Naive thymus-derived CD4-positive, alpha-beta T cell (primary cell): ENCODE results near the gene FCHSD2. TPM values are rescaled to one million over a fixed set of nuclear protein-coding genes. Genes with fewer than 3 reads are reported as not detected.

ENCODE experiments used
- ATAC-seq: fragments of 150-1000 bp; cut with Tn5 transposase; 2 replicates; pipeline ENCODE4 v1.10.0; 2021; ENCODE audit warnings: mild to moderate bottlenecking, moderate library complexity
- CTCF ChIA-PET: fragments of 350-600 bp; sonication (Branson Sonifier 250); formaldehyde crosslinking; loops from one replicate; lab custom pipeline; 2021; ENCODE audit warnings: antibody characterized with exemption; lab: Charles Lee
- POLR2A ChIA-PET: fragments of 350-600 bp; sonication (Branson Sonifier 250); formaldehyde crosslinking; loops from one replicate; lab custom pipeline; 2021; ENCODE audit warnings: antibody characterized with exemption, inconsistent platforms; lab: Charles Lee
- DNase-seq, 9 donors: peaks; one replicate each; pipeline versions ENCODE4 v3.0.0 to v3.0.0-alpha.2; 2020 to 2022; ENCODE audit warnings: mixed read lengths in 1 of 9
- H3K27ac ChIP-seq: one replicate; pipeline ENCODE4 v1.7.0; 2013; ENCODE audit warnings: mild to moderate bottlenecking, low read depth, low read length, moderate library complexity
- H3K27me3 ChIP-seq, 2 donors: one replicate each; pipeline ENCODE4 v1.7.0; 2013; ENCODE audit warnings: low read length in 2 of 2, mild to moderate bottlenecking in 2 of 2, moderate library complexity in 2 of 2; ENCODE audit not compliant: control insufficient read depth in 2 of 2, insufficient read depth in 2 of 2
- H3K36me3 ChIP-seq, 3 experiments: 1 replicate in 2 of 3; 2 replicates in 1 of 3; pipeline ENCODE4 v1.7.0; 2013; ENCODE audit warnings: low read length in 3 of 3, mild to moderate bottlenecking in 3 of 3, moderate library complexity in 1 of 3; ENCODE audit not compliant: insufficient read depth in 3 of 3, control insufficient read depth in 2 of 3
- H3K4me1 ChIP-seq, 2 donors: one replicate each; pipeline ENCODE4 v1.7.0; 2013; ENCODE audit warnings: low read length in 2 of 2, mild to moderate bottlenecking in 2 of 2, moderate library complexity in 1 of 2; ENCODE audit not compliant: control insufficient read depth in 2 of 2, insufficient read depth in 2 of 2
- H3K4me3 ChIP-seq: 2 replicates; pipeline ENCODE4 v1.7.0; 2013; ENCODE audit warnings: mild to moderate bottlenecking, low read length
- H3K9me3 ChIP-seq, 3 experiments: 1 replicate in 2 of 3; 2 replicates in 1 of 3; pipeline ENCODE4 v1.7.0; 2013; ENCODE audit warnings: low read length in 3 of 3; ENCODE audit not compliant: control insufficient read depth in 2 of 3
- H3K27ac Mint-ChIP-seq, 9 donors: one replicate each; pipeline ENCODE4 v1.8.0; 2020 to 2022; ENCODE audit warnings: mixed read lengths in 9 of 9, mild to moderate bottlenecking in 8 of 9, moderate library complexity in 5 of 9, inconsistent platforms in 2 of 9
- H3K27me3 Mint-ChIP-seq, 5 donors: one replicate each; pipeline ENCODE4 v1.8.0; 2021 to 2022; ENCODE audit warnings: mixed read lengths in 5 of 5, mild to moderate bottlenecking in 1 of 5
- H3K36me3 Mint-ChIP-seq, 5 donors: one replicate each; pipeline ENCODE4 v1.8.0; 2020 to 2022; ENCODE audit warnings: mixed read lengths in 5 of 5, mild to moderate bottlenecking in 3 of 5, inconsistent platforms in 1 of 5
- H3K4me1 Mint-ChIP-seq, 7 donors: one replicate each; pipeline ENCODE4 v1.8.0; 2020 to 2022; ENCODE audit warnings: mixed read lengths in 7 of 7, mild to moderate bottlenecking in 3 of 7, inconsistent platforms in 1 of 7
- H3K4me3 Mint-ChIP-seq, 10 donors: one replicate each; pipeline ENCODE4 v1.8.0; 2020 to 2022; ENCODE audit warnings: mild to moderate bottlenecking in 10 of 10, mixed read lengths in 10 of 10, moderate library complexity in 6 of 10, inconsistent platforms in 2 of 10
- H3K9me3 Mint-ChIP-seq, 11 donors: one replicate each; pipeline ENCODE4 v1.8.0; 2020 to 2022; ENCODE audit warnings: mixed read lengths in 11 of 11, mild to moderate bottlenecking in 4 of 11, inconsistent platforms in 1 of 11, moderate library complexity in 1 of 11
- intact Hi-C, 2 donors: fragments of 100-400 bp; cut with micrococcal nuclease; formaldehyde crosslinking; loops; one replicate each; pipeline ENCODE4 v1.15.1; 2023
- polyA plus RNA-seq, 2 donors: library from polyadenylated mRNA; unstranded; fragments of 300-500 nt; fragmentation: Illumina TruSeq; gene quantifications; one replicate each; pipeline ENCODE4 v1.2.3, GENCODE V29; 2021
- total RNA-seq, 6 experiments: library from RNA in 5 of 6; stranded (reverse) in 5 of 6; gene quantifications; 1 replicate in 5 of 6; 2 replicates in 1 of 6; pipeline ENCODE4 v1.2.3 and lab custom pipeline; 2021 to 2026

The FCHSD2 gene
- total and polyA plus RNA-seq, 7 experiments from 2014 or later = 18.3 to 69.9 (median 48.6) TPM

- peaks cover 5 to 55% (median 42%) of the 10 kb centered on the region in 5 donors for H3K36me3 Mint-ChIP-seq
- POLR2A ChIA-PET = no interaction called here
Measured at GRCh38 chr11:72969894-72970335, 172.2 kb downstream of the FCHSD2 start.

GRCh38 chr11:72968390-72968789, 173.7 kb downstream of the FCHSD2 start:
- intact Hi-C loops = no loop called here
- H3K27ac Mint-ChIP-seq = no peak overlapping the region

More at GRCh38 chr11:72969894-72970335, 172.2 kb downstream of the FCHSD2 start:
- intact Hi-C loops = loop anchor here in 1 of 2 donors (1.0 to 5.0 kb wide), 4 partner anchors 45 to 747 kb away; partner anchors contain the start of gene FCHSD2
- peaks cover 0 to 15% of the 10 kb centered on the region in 2 donors for H3K4me1 ChIP-seq
- H3K36me3 ChIP-seq = peaks cover 0 to 4% (median 0%) of the 10 kb centered on the region in 3 experiments
- H3K27me3 ChIP-seq = no peaks in the 10 kb centered on the region
- H3K4me1 Mint-ChIP-seq = peaks cover 6 to 51% (median 22%) of the 10 kb centered on the region in 7 donors
- no peak for DNase-seq
- peak overlapping the region in 1 of 10 donors; percentile 42 for H3K4me3 Mint-ChIP-seq
- H3K9me3 Mint-ChIP-seq = peaks cover 0 to 4% (median 0%) of the 10 kb centered on the region in 11 donors
- H3K27ac ChIP-seq = no peak overlapping the region
- ATAC-seq = peak; percentile 77
- no peaks in the 10 kb centered on the region for H3K27me3 Mint-ChIP-seq
- H3K4me3 ChIP-seq = no peak overlapping the region
- H3K27ac Mint-ChIP-seq = peak overlapping the region in 1 of 9 donors; percentile 47
- CTCF ChIA-PET = no interaction called here
- no peaks in the 10 kb centered on the region for H3K9me3 ChIP-seq

GRCh38 chr11:72965672-72966071, 176.4 kb downstream of the FCHSD2 start:
- peaks cover 0 to 3% (median 0%) of the 10 kb centered on the region in 11 donors for H3K9me3 Mint-ChIP-seq
- H3K27ac ChIP-seq = no peak overlapping the region
- H3K36me3 Mint-ChIP-seq = peaks cover 5 to 39% (median 23%) of the 10 kb centered on the region in 5 donors
- peaks cover 0 to 14% of the 10 kb centered on the region in 2 donors for H3K4me1 ChIP-seq
- CTCF ChIA-PET = no interaction called here
- H3K36me3 ChIP-seq = no peaks in the 10 kb centered on the region
- no peaks in the 10 kb centered on the region for H3K27me3 Mint-ChIP-seq
- no peak overlapping the region for H3K4me3 Mint-ChIP-seq
- H3K9me3 ChIP-seq = no peaks in the 10 kb centered on the region
- no peaks in the 10 kb centered on the region for H3K27me3 ChIP-seq
- peak overlapping the region in 1 of 9 donors; percentile 0 for H3K27ac Mint-ChIP-seq
- ATAC-seq = no peak
- POLR2A ChIA-PET = no interaction called here
- no peak for DNase-seq
- peaks cover 6 to 31% (median 15%) of the 10 kb centered on the region in 7 donors for H3K4me1 Mint-ChIP-seq
- intact Hi-C loops = no loop called here
- H3K4me3 ChIP-seq = no peak overlapping the region

More at GRCh38 chr11:72968390-72968789, 173.7 kb downstream of the FCHSD2 start:
- H3K4me3 ChIP-seq = no peak overlapping the region
- ChIA-PET CTCF (interaction anchor here (0.5 kb wide), 1 partner anchor 324 kb away, joined by 3 read pairs; no protein-coding TSS in a partner anchor), POLR2A (no interaction called here)
- ATAC-seq (no peak), DNase-seq (no peak)
- H3K27me3 Mint-ChIP-seq = no peaks in the 10 kb centered on the region
- peaks cover 0 to 15% of the 10 kb centered on the region in 2 donors for H3K4me1 ChIP-seq
- H3K4me1 Mint-ChIP-seq = peaks cover 10 to 45% (median 22%) of the 10 kb centered on the region in 7 donors
- H3K27ac ChIP-seq = no peak overlapping the region
- peaks cover 0 to 4% (median 0%) of the 10 kb centered on the region in 3 experiments for H3K36me3 ChIP-seq
- H3K4me3 Mint-ChIP-seq = no peak overlapping the region
- H3K36me3 Mint-ChIP-seq = peaks cover 5 to 50% (median 33%) of the 10 kb centered on the region in 5 donors
- H3K27me3 ChIP-seq = no peaks in the 10 kb centered on the region
- H3K9me3 Mint-ChIP-seq = peaks cover 0 to 4% (median 0%) of the 10 kb centered on the region in 11 donors
- H3K9me3 ChIP-seq = no peaks in the 10 kb centered on the region

- H3K27me3 Mint-ChIP-seq = no peaks in the 10 kb centered on the region
- POLR2A ChIA-PET = no interaction called here
- H3K36me3 Mint-ChIP-seq = peaks cover 5 to 56% (median 35%) of the 10 kb centered on the region in 5 donors
- no peak overlapping the region for H3K27ac ChIP-seq
- H3K36me3 ChIP-seq = no peaks in the 10 kb centered on the region
- H3K4me1 ChIP-seq = no peaks in the 10 kb centered on the region
- no peak overlapping the region for H3K4me3 Mint-ChIP-seq
- H3K27me3 ChIP-seq = no peaks in the 10 kb centered on the region
- no peaks in the 10 kb centered on the region for H3K9me3 ChIP-seq
- CTCF ChIA-PET = no interaction called here
- peaks cover 0 to 13% (median 4%) of the 10 kb centered on the region in 7 donors for H3K4me1 Mint-ChIP-seq
- peaks cover 0 to 3% (median 0%) of the 10 kb centered on the region in 11 donors for H3K9me3 Mint-ChIP-seq
- ATAC-seq = no peak
- H3K27ac Mint-ChIP-seq = no peak overlapping the region
- no peak for DNase-seq
- H3K4me3 ChIP-seq = no peak overlapping the region
- intact Hi-C loops = no loop called here
Measured at GRCh38 chr11:72962717-72963116, 179.4 kb downstream of the FCHSD2 start.

GRCh38 chr11:72962084-72962483, 180.0 kb downstream of the FCHSD2 start:
- Histone ChIP-seq H3K9me3 (no peaks in the 10 kb centered on the region), H3K4me1 (no peaks in the 10 kb centered on the region), H3K27ac (no peak overlapping the region), H3K36me3 (no peaks in the 10 kb centered on the region), H3K4me3 (no peak overlapping the region), H3K27me3 (no peaks in the 10 kb centered on the region)
- intact Hi-C loops = no loop called here
- Mint-ChIP-seq H3K27ac (no peak overlapping the region), H3K9me3 (peaks cover 0 to 5% (median 0%) of the 10 kb centered on the region in 11 donors), H3K27me3 (no peaks in the 10 kb centered on the region), H3K36me3 (peaks cover 5 to 57% (median 35%) of the 10 kb centered on the region in 5 donors), H3K4me1 (peaks cover 0 to 13% (median 4%) of the 10 kb centered on the region in 7 donors), H3K4me3 (no peak overlapping the region)
- DNase-seq (no peak), ATAC-seq (no peak)
- CTCF ChIA-PET = no interaction called here
- POLR2A ChIA-PET = no interaction called here

GRCh38 chr11:72959998-72960731, 182.0 kb downstream of the FCHSD2 start:
- H3K27me3 Mint-ChIP-seq = no peaks in the 10 kb centered on the region
- Histone ChIP-seq H3K4me3 (no peak overlapping the region), H3K27ac (no peak overlapping the region), H3K9me3 (no peaks in the 10 kb centered on the region), H3K36me3 (no peaks in the 10 kb centered on the region), H3K27me3 (no peaks in the 10 kb centered on the region), H3K4me1 (no peaks in the 10 kb centered on the region)
- CTCF ChIA-PET = no interaction called here
- H3K4me1 Mint-ChIP-seq = peaks cover 0 to 5% (median 0%) of the 10 kb centered on the region in 7 donors
- no peak overlapping the region for H3K4me3 Mint-ChIP-seq
- peaks cover 0 to 48% (median 27%) of the 10 kb centered on the region in 5 donors for H3K36me3 Mint-ChIP-seq
- H3K27ac Mint-ChIP-seq = no peak overlapping the region
- ATAC-seq = no peak
- H3K9me3 Mint-ChIP-seq = peaks cover 0 to 3% (median 0%) of the 10 kb centered on the region in 11 donors
- POLR2A ChIA-PET = no interaction called here
- intact Hi-C loops = no loop called here
- no peak for DNase-seq
